HepG2 (cell line): ENCODE data around the gene PRSS36. TPM values are rescaled to one million over a fixed set of nuclear protein-coding genes. Genes with fewer than 3 reads are reported as not detected.
A peak's percentile ranks its signal among the peaks of the same experiment; 100 is the strongest.

Source experiments
- BCL6 ChIP-seq: IDR thresholded peaks from 2 replicates; pipeline ENCODE4 v1.6.1; 2016; ENCODE audit warnings: missing genetic modification reagents, missing compliant biosample characterization
- GTF2F1 ChIP-seq: fragments of 150-350 bp; IDR thresholded peaks from 2 replicates; pipeline ENCODE4 v1.6.1; 2014; ENCODE audit warnings: low read length
- KDM3A ChIP-seq: IDR thresholded peaks from 2 replicates; pipeline ENCODE4 v1.6.1; 2018; ENCODE audit warnings: low read depth, missing compliant biosample characterization
- MED8 ChIP-seq: sonication (generic); formaldehyde crosslinking; IDR thresholded peaks from 2 replicates; pipeline ENCODE4 v1.8.1; 2023; ENCODE audit warnings: mild to moderate bottlenecking, missing genetic modification reagents; ENCODE audit not compliant: insufficient replicate concordance
- SETDB1 ChIP-seq: sonication (generic); formaldehyde crosslinking; IDR thresholded peaks from 2 replicates; pipeline ENCODE4 v1.5.1; 2020; ENCODE audit warnings: missing genetic modification reagents, mild to moderate bottlenecking, borderline replicate concordance
- SMARCE1 ChIP-seq: fragments of 450-650 bp; IDR thresholded peaks from 2 replicates; pipeline ENCODE4 v1.6.1; 2017; ENCODE audit warnings: borderline replicate concordance
- SRSF4 ChIP-seq: fragments of 200-400 bp; formaldehyde crosslinking; IDR thresholded peaks from one replicate; pipeline ENCODE4 v1.6.1; 2018; ENCODE audit warnings: mild to moderate bottlenecking, low read depth, low read length, moderate library complexity; ENCODE audit not compliant: poor library complexity, severe bottlenecking
- TFDP1 ChIP-seq: IDR thresholded peaks from 2 replicates; pipeline ENCODE4 v1.6.1; 2016; ENCODE audit warnings: missing compliant biosample characterization, missing genetic modification reagents, borderline replicate concordance
- TGIF2 ChIP-seq: IDR thresholded peaks from 2 replicates; pipeline ENCODE4 v1.6.1; 2016; ENCODE audit warnings: control low read depth, missing compliant biosample characterization
- ZNF142 ChIP-seq: sonication (generic); formaldehyde crosslinking; IDR thresholded peaks from 2 replicates; pipeline ENCODE4 v1.4.0; 2020; ENCODE audit warnings: missing genetic modification reagents
- ZNF33B ChIP-seq: sonication (generic); formaldehyde crosslinking; IDR thresholded peaks from 2 replicates; pipeline ENCODE4 v1.5.1; 2020; ENCODE audit warnings: mild to moderate bottlenecking, missing genetic modification reagents
- ZNF343 ChIP-seq: sonication (generic); formaldehyde crosslinking; IDR thresholded peaks from 2 replicates; pipeline ENCODE4 v1.4.0; 2020; ENCODE audit warnings: mild to moderate bottlenecking, missing genetic modification reagents
- ZNF431 ChIP-seq: sonication (generic); formaldehyde crosslinking; IDR thresholded peaks from 2 replicates; pipeline ENCODE4 v1.9.0; 2022; ENCODE audit warnings: missing genetic modification reagents, low read depth, mild to moderate bottlenecking, borderline replicate concordance
- ZNF550 ChIP-seq: sonication (generic); formaldehyde crosslinking; IDR thresholded peaks from 2 replicates; pipeline ENCODE4 v1.4.0; 2020; ENCODE audit warnings: mild to moderate bottlenecking, missing genetic modification reagents, borderline replicate concordance
- ZNF580 ChIP-seq: IDR thresholded peaks from 2 replicates; pipeline ENCODE4 v1.6.1; 2016; ENCODE audit warnings: low read depth, borderline replicate concordance
- ZNF710 ChIP-seq: sonication (generic); formaldehyde crosslinking; IDR thresholded peaks from 2 replicates; pipeline ENCODE4 v1.5.0; 2020; ENCODE audit warnings: mild to moderate bottlenecking, missing genetic modification reagents, borderline replicate concordance
- ZNF841 ChIP-seq: sonication (generic); formaldehyde crosslinking; IDR thresholded peaks from 2 replicates; pipeline ENCODE4 v1.8.1; 2023; ENCODE audit warnings: missing genetic modification reagents, borderline replicate concordance
- ZZZ3 ChIP-seq: sonication (generic); formaldehyde crosslinking; IDR thresholded peaks from 2 replicates; pipeline ENCODE4 v1.4.0; 2020; ENCODE audit warnings: missing genetic modification reagents, mild to moderate bottlenecking, borderline replicate concordance
- polyA plus RNA-seq, 8 experiments: library from polyadenylated mRNA; depleted of rRNA in 3 of 8; stranded (reverse) in 7 of 8; unstranded in 1 of 8; fragments of >200 nt; fragmentation: Illumina TruSeq in 4 of 8; extraction: Trizol in 4 of 8; gene quantifications; 2 replicates each; pipeline versions ENCODE4 v1.2.1 to v1.2.3, GENCODE V29; 2011 to 2016; ENCODE audit warnings: low read depth in 4 of 8, missing spikeins in 1 of 8, mixed read lengths in 1 of 8; ENCODE audit not compliant: insufficient read depth in 1 of 8
- total RNA-seq, 5 experiments: library from RNA; depleted of rRNA; stranded (reverse); fragments of >200 nt; fragmentation: Illumina TruSeq; extraction: Trizol; gene quantifications; 2 replicates each; pipeline ENCODE4 v1.2.3, GENCODE V29; 2016; ENCODE audit warnings: low read depth in 1 of 5
- TF ChIP-seq, protein P1 (sequence below): sonication (generic); formaldehyde crosslinking; IDR thresholded peaks from 2 replicates; pipeline ENCODE4 v1.5.0; 2020; ENCODE audit warnings: missing genetic modification reagents
- TF ChIP-seq, protein P2 (sequence below): sonication (generic); formaldehyde crosslinking; IDR thresholded peaks from 2 replicates; pipeline ENCODE4 v1.8.1; 2023; ENCODE audit warnings: mild to moderate bottlenecking, missing genetic modification reagents, borderline replicate concordance

PRSS36 gene
- total and polyA plus RNA-seq, 2 of the 13 experiments (the other 11 are each of a cell fraction or from before 2014, with no cell fraction given): 1.5 to 2.1 TPM

GRCh38 chr16:31179219-31179746, 29.4 kb upstream of the PRSS36 start (continued):
- TF ChIP-seq TGIF2 (CRISPR knock-in tag) (no peak; the same call in 1 of the 2 replicates), TFDP1 (no peak), BCL6 (CRISPR knock-in tag) (no peak), ZNF710 (no peak; the same call in 1 of the 2 replicates), SETDB1 (CRISPR knock-in tag) (0 out of 2 replicates have a peak, but pooled peaks have one; percentile 57), GTF2F1 (no peak), ZNF580 (CRISPR knock-in tag) (no peak), ZNF841 (CRISPR knock-in tag) (no peak), ZNF431 (CRISPR knock-in tag) (no peak), ZNF343 (CRISPR knock-in tag) (no peak), ZNF142 (CRISPR knock-in tag) (0 out of 2 replicates have a peak, but pooled peaks have one; percentile 33), KDM3A (CRISPR knock-in tag) (no peak), ZNF33B (CRISPR knock-in tag) (no peak), ZNF550 (CRISPR knock-in tag) (peak; percentile 96), SRSF4 (no peak), SMARCE1 (no peak), ZZZ3 (CRISPR knock-in tag) (0 out of 2 replicates have a peak, but pooled peaks have one; percentile 37), MED8 (CRISPR knock-in tag) (no peak)
- TF ChIP-seq, protein P1, sequence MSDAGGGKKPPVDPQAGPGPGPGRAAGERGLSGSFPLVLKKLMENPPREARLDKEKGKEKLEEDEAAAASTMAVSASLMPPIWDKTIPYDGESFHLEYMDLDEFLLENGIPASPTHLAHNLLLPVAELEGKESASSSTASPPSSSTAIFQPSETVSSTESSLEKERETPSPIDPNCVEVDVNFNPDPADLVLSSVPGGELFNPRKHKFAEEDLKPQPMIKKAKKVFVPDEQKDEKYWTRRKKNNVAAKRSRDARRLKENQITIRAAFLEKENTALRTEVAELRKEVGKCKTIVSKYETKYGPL: no peak
- TF ChIP-seq, protein P2, sequence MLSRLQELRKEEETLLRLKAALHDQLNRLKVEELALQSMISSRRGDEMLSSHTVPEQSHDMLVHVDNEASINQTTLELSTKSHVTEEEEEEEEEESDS (CRISPR knock-in tag): no peak
